Esophagus muscularis mucosa (tissue), 3 donors: ENCODE results near the gene CHCHD6.

Source experiments
- EP300 ChIP-seq: sonication (generic); formaldehyde crosslinking; IDR thresholded peaks from one replicate; pipeline ENCODE4 v1.6.1; 2017; ENCODE audit warnings: antibody characterized with exemption
- TF ChIP-seq, protein P1 (sequence below), 3 experiments: fragments of 200-600 bp in 2 of 3; fragments of 450-650 bp in 1 of 3; sonication (generic) in 2 of 3; IDR thresholded peaks; one replicate each; pipeline ENCODE4 v1.5.1; 2017 to 2019; ENCODE audit warnings: antibody characterized with exemption in 3 of 3, mild to moderate bottlenecking in 2 of 3, moderate library complexity in 1 of 3

DNA sequence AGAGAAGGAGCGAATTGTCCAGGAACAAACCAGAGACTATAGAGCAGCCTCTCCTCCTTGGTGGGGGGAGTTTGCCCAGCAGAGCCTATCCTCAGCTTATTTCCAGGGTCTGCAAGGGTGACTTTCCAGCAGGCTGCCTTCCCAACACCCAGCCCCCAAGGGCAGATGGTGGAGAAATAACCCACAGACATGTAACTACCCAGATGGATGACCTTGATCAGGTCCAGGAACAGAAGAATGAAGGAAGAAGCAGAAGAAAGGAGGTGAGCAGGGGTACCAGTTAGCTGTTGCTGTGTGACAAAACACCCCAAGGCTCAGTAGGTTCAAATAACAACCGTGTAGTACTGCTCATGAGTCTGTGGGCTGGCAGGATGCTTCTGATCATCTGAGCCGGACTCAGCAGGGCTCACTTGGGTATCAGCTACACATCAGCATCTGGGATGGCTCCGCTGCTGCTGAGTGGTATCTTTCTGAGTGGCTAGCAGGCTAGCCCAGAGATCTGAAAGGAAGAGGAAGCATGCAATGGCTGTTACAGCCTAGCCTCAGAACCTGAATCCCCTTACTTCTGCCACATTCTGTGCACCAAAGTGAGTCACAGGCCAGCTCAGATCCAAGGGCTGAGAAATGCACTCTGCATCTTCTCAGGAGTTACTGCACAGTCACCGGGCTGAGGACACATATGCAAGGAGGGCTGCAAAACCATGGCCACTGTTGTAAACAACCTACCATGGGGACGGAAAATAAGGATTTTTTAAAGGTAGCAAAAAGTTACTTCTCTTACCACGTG, 26.9 kb upstream of the CHCHD6 start:
- no peak for TF ChIP-seq EP300
- TF ChIP-seq, protein P1, sequence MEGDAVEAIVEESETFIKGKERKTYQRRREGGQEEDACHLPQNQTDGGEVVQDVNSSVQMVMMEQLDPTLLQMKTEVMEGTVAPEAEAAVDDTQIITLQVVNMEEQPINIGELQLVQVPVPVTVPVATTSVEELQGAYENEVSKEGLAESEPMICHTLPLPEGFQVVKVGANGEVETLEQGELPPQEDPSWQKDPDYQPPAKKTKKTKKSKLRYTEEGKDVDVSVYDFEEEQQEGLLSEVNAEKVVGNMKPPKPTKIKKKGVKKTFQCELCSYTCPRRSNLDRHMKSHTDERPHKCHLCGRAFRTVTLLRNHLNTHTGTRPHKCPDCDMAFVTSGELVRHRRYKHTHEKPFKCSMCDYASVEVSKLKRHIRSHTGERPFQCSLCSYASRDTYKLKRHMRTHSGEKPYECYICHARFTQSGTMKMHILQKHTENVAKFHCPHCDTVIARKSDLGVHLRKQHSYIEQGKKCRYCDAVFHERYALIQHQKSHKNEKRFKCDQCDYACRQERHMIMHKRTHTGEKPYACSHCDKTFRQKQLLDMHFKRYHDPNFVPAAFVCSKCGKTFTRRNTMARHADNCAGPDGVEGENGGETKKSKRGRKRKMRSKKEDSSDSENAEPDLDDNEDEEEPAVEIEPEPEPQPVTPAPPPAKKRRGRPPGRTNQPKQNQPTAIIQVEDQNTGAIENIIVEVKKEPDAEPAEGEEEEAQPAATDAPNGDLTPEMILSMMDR (IDR thresholded peaks at IDR 0.05): no peak
